DND-41 (cell line): ENCODE data around the gene PARVB.
A peak's percentile ranks its signal among the peaks of the same experiment; 100 is the strongest.

ENCODE experiments used
- ATAC-seq: fragments of 200-7000 bp; cut with Tn5 transposase; 3 replicates; pipeline ENCODE4 v1.9.1; 2021; ENCODE audit warnings: low read depth; ENCODE audit not compliant: insufficient read depth
- DNase-seq: peaks from one replicate; pipeline ENCODE4 v3.0.0-alpha.2; 2020
- H2AFZ ChIP-seq: 2 replicates; pipeline ENCODE4 v1.6.0; 2012; ENCODE audit warnings: low read depth, low read length
- H3K27ac ChIP-seq: 2 replicates; pipeline ENCODE4 v1.5.1; 2012; ENCODE audit warnings: low read length, inconsistent platforms
- H3K27me3 ChIP-seq: fragments of 200-600 bp; sonication (generic); 2 replicates; pipeline ENCODE4 v1.6.0; 2012; ENCODE audit warnings: low read length, mild to moderate bottlenecking, inconsistent platforms; ENCODE audit not compliant: insufficient read depth, poor library complexity
- H3K36me3 ChIP-seq: 2 replicates; pipeline ENCODE4 v1.5.1; 2012; ENCODE audit warnings: low read length, inconsistent platforms; ENCODE audit not compliant: insufficient read depth
- H3K4me1 ChIP-seq: 2 replicates; pipeline ENCODE4 v1.5.1; 2012; ENCODE audit warnings: mild to moderate bottlenecking, low read length; ENCODE audit not compliant: insufficient read depth
- H3K4me2 ChIP-seq: 2 replicates; pipeline ENCODE4 v1.6.0; 2012; ENCODE audit warnings: mild to moderate bottlenecking, moderate library complexity, low read length, inconsistent platforms; ENCODE audit not compliant: insufficient read depth
- H3K4me3 ChIP-seq, 2 experiments: fragments of 200-600 bp in 1 of 2; shearing (Covaris generic) in 1 of 2; 2 replicates each; pipeline ENCODE4 v1.5.1; 2012 to 2016; ENCODE audit warnings: inconsistent platforms in 2 of 2, low read length in 2 of 2, mild to moderate bottlenecking in 2 of 2, low read depth in 1 of 2, moderate library complexity in 1 of 2
- H3K79me2 ChIP-seq: 2 replicates; pipeline ENCODE4 v1.6.0; 2012; ENCODE audit warnings: low read length, inconsistent platforms; ENCODE audit not compliant: insufficient read depth
- H3K9ac ChIP-seq: 2 replicates; pipeline ENCODE4 v1.6.0; 2012; ENCODE audit warnings: low read depth, mild to moderate bottlenecking, inconsistent platforms, low read length, moderate library complexity
- H3K9me3 ChIP-seq: 2 replicates; pipeline ENCODE4 v1.5.1; 2012; ENCODE audit warnings: low read length, moderate library complexity, mild to moderate bottlenecking, inconsistent platforms; ENCODE audit not compliant: insufficient read depth, severe bottlenecking
- H4K20me1 ChIP-seq: 2 replicates; pipeline ENCODE4 v1.6.0; 2012; ENCODE audit warnings: low read length; ENCODE audit not compliant: insufficient read depth
- EZH2 ChIP-seq: IDR thresholded peaks from 3 replicates; pipeline ENCODE4 v1.6.1; 2012; ENCODE audit warnings: borderline replicate concordance, low read depth, mild to moderate bottlenecking, moderate library complexity, low read length, inconsistent platforms; ENCODE audit not compliant: severe bottlenecking
- TF ChIP-seq, protein P1 (sequence below): IDR thresholded peaks from 2 replicates; pipeline ENCODE4 v1.5.1; 2012; ENCODE audit warnings: borderline replicate concordance, low read length, moderate library complexity, mild to moderate bottlenecking; ENCODE audit not compliant: poor library complexity, severe bottlenecking; ENCODE audit errors: extremely low read depth

Gene PARVB

DNA sequence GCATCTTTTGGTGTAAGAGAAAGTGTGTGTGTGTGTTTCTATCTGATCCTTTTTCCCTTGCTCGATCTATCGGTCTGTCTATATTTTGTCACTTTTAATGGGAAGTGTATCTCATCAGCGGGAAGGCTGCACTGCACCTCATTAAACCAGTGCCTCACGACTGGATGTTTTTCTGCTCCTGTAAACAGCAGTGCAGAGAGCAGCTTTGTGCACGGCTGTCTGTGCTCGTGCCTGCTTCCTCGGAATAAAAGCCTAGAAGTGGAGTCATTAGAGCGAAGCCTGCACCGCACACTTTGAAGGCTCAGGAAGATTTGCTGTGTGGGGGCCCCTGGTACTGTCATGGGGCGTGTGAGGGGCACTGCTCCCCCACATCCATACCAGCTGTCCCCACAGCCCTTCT, 129.6 kb downstream of the PARVB start:
- H3K4me2 ChIP-seq, result no peak overlapping the region
- H3K4me1 ChIP-seq, result no peaks in the 10 kb centered on the region
- H3K9me3 ChIP-seq, result no peaks in the 10 kb centered on the region
- H3K79me2 ChIP-seq, result no peaks in the 10 kb centered on the region
- H3K4me3 ChIP-seq, result no peak overlapping the region
- DNase-seq (no peak), ATAC-seq (no peak)
- no peaks in the 10 kb centered on the region for H3K27me3 ChIP-seq
- H2AFZ ChIP-seq, result no peak overlapping the region
- TF ChIP-seq, protein P1, sequence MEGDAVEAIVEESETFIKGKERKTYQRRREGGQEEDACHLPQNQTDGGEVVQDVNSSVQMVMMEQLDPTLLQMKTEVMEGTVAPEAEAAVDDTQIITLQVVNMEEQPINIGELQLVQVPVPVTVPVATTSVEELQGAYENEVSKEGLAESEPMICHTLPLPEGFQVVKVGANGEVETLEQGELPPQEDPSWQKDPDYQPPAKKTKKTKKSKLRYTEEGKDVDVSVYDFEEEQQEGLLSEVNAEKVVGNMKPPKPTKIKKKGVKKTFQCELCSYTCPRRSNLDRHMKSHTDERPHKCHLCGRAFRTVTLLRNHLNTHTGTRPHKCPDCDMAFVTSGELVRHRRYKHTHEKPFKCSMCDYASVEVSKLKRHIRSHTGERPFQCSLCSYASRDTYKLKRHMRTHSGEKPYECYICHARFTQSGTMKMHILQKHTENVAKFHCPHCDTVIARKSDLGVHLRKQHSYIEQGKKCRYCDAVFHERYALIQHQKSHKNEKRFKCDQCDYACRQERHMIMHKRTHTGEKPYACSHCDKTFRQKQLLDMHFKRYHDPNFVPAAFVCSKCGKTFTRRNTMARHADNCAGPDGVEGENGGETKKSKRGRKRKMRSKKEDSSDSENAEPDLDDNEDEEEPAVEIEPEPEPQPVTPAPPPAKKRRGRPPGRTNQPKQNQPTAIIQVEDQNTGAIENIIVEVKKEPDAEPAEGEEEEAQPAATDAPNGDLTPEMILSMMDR, result no peak
- TF ChIP-seq EZH2, result no peak
- peaks cover 6% of the 10 kb centered on the region for H4K20me1 ChIP-seq
- H3K36me3 ChIP-seq, result no peaks in the 10 kb centered on the region
- no peak overlapping the region for H3K9ac ChIP-seq
- H3K27ac ChIP-seq, result no peak overlapping the region

DNA sequence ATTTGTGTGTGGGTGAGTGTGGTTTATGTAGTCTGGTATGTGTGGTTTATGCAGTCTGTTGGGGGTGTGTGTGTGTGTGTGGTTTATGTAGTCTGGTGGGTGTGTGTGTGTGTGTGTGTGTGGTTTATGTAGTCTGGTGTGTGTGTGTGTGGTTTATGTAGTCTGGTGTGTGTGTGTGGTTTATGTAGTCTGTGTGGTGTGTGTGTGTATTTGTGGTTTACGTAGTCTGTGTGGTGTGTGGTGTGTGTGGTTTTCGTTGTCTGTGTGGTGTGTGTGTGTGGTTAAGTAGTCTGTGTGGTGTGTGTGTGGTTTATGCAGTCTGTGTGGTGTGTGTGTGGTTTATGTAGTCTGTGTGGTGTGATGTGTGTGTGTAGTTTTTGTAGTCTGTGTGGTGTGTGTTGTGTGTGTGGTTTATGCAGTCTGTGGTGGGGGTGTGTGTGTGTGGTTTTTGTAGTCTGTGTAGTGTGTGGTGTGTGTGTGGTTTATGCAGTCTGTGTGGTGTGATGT, 130.4 kb downstream of the PARVB start:
- Histone ChIP-seq H3K36me3 (no peaks in the 10 kb centered on the region), H3K27me3 (no peaks in the 10 kb centered on the region), H3K79me2 (no peaks in the 10 kb centered on the region), H3K4me3 (no peak overlapping the region), H3K4me1 (no peaks in the 10 kb centered on the region), H4K20me1 (no peaks in the 10 kb centered on the region; the same call in 1 of the 2 replicates), H3K4me2 (no peak overlapping the region), H3K27ac (no peak overlapping the region), H3K9me3 (no peaks in the 10 kb centered on the region), H2AFZ (no peak overlapping the region), H3K9ac (no peak overlapping the region)
- DNase-seq (no peak), ATAC-seq (peak; percentile 29; the same call in 2 of the 3 replicates)
- TF ChIP-seq EZH2, result no peak
- TF ChIP-seq, protein P1, result no peak

GRCh38 chr22:44155115-44155514, 131.0 kb downstream of the PARVB start:
- Histone ChIP-seq H2AFZ (no peak overlapping the region), H4K20me1 (no peaks in the 10 kb centered on the region; the same call in none of the 2 replicates), H3K36me3 (no peaks in the 10 kb centered on the region), H3K9me3 (no peaks in the 10 kb centered on the region), H3K9ac (no peak overlapping the region), H3K4me2 (no peak overlapping the region), H3K79me2 (no peaks in the 10 kb centered on the region), H3K27me3 (no peaks in the 10 kb centered on the region), H3K4me3 (no peak overlapping the region), H3K4me1 (no peaks in the 10 kb centered on the region), H3K27ac (no peak overlapping the region)
- DNase-seq (no peak), ATAC-seq (no peak)
- TF ChIP-seq, protein P1, result no peak
- TF ChIP-seq EZH2, result no peak
